DOHH2 (cell line): ENCODE data around the gene RAB10.

Source experiments
- CTCF ChIP-seq: fragments of 200-600 bp; sonication (generic); IDR thresholded peaks from one replicate; pipeline ENCODE4 v1.5.1; 2014; ENCODE audit warnings: antibody characterized with exemption, mild to moderate bottlenecking, low read depth, low read length; ENCODE audit not compliant: poor library complexity, severe bottlenecking
- EZH2phosphoT487 ChIP-seq: fragments of 200-600 bp; sonication (generic); IDR thresholded peaks from 2 replicates; pipeline ENCODE4 v1.6.1; 2017; ENCODE audit warnings: borderline replicate concordance, mild to moderate bottlenecking, antibody characterized with exemption, low read length, moderate library complexity, mixed read lengths

GRCh38 chr2:26118682-26119081 is 84.8 kb downstream of the RAB10 start:
- no peak for TF ChIP-seq CTCF
- no peak for TF ChIP-seq EZH2phosphoT487
